ENCODE data around the gene GLUD1.
"Not testable (repeated sequence)": the region's sequence is repeated elsewhere in the genome, so short reads cannot be mapped to it uniquely, and the experiment has no call there.

DNA sequence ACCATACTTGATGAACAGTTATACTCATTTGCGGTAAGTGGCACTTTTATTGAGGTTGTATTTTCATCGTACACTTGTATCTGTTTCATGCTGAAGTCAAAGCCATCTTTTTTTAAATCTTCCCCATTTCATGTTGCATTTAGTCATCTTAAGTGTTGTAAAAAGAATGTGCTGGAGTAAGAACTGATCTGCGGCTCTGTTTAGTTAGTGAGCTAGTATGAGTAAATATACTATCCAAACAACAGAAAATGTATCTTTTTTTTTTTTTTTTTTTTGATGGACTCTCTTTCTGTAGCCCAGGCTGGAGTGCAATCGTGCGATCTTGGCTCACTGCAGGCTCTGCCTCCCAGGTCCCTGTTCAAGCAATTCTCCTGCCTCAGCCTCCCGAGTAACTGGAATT lies 87.0 kb downstream of the GLUD1 start:
- TF ChIP-seq, protein P1, sequence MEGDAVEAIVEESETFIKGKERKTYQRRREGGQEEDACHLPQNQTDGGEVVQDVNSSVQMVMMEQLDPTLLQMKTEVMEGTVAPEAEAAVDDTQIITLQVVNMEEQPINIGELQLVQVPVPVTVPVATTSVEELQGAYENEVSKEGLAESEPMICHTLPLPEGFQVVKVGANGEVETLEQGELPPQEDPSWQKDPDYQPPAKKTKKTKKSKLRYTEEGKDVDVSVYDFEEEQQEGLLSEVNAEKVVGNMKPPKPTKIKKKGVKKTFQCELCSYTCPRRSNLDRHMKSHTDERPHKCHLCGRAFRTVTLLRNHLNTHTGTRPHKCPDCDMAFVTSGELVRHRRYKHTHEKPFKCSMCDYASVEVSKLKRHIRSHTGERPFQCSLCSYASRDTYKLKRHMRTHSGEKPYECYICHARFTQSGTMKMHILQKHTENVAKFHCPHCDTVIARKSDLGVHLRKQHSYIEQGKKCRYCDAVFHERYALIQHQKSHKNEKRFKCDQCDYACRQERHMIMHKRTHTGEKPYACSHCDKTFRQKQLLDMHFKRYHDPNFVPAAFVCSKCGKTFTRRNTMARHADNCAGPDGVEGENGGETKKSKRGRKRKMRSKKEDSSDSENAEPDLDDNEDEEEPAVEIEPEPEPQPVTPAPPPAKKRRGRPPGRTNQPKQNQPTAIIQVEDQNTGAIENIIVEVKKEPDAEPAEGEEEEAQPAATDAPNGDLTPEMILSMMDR (conservative IDR thresholded peaks at IDR 0.05 in 1 of 2, IDR thresholded peaks at IDR 0.05 in 1 of 2; ENCODE audit: extremely low read depth in 1 of 2, insufficient read depth in 1 of 2, low read depth in 1 of 2, low read length in 2 of 2), result not testable (repeated sequence)
- not testable (repeated sequence) for TF ChIP-seq EZH2 (IDR thresholded peaks at IDR 0.05; ENCODE audit: borderline replicate concordance, low read length)

Data from mammary epithelial cell (primary cell).